OCI-LY7 (cell line): ENCODE measurements around the gene NFATC4. TPM values are rescaled to one million over a fixed set of nuclear protein-coding genes. Genes with fewer than 3 reads are reported as not detected.

Source experiments
- BruUV-seq: library from RNA; stranded (reverse); fragments of 400-500 nt; replicated peaks from 2 replicates; lab custom pipeline; 2021; lab: Mats Ljungman, UMichigan
- CTCF ChIA-PET: fragments of 300-600 bp; sonication (Branson Sonifier 250); formaldehyde crosslinking; loops from one replicate; lab custom pipeline; 2022; ENCODE audit warnings: antibody characterized with exemption; ENCODE audit not compliant: unreplicated experiment; lab: Charles Lee
- POLR2A ChIA-PET: fragments of 300-600 bp; sonication (Branson Sonifier 250); formaldehyde crosslinking; loops from one replicate; lab custom pipeline; 2022; ENCODE audit warnings: antibody characterized with exemption; lab: Charles Lee
- DNase-seq: peaks from one replicate; pipeline ENCODE4 v3.0.0-alpha.2; 2015; ENCODE audit warnings: low spot score
- H2AFZ ChIP-seq: fragments of 200-600 bp; sonication (generic), shearing (Covaris generic); 2 replicates; pipeline ENCODE4 v1.6.1; 2014; ENCODE audit warnings: mild to moderate bottlenecking, antibody characterized with exemption, low read length, moderate library complexity
- H3K27ac ChIP-seq: fragments of 200-600 bp; sonication (generic); 2 replicates; pipeline ENCODE4 v1.5.1; 2014; ENCODE audit warnings: mixed run types, low read depth, mild to moderate bottlenecking, moderate library complexity, low read length, inconsistent platforms; ENCODE audit not compliant: poor library complexity, severe bottlenecking
- H3K36me3 ChIP-seq: fragments of 200-600 bp; sonication (generic); 2 replicates; pipeline ENCODE4 v1.6.1; 2014; ENCODE audit warnings: mild to moderate bottlenecking, antibody characterized with exemption, low read length, moderate library complexity, mixed read lengths; ENCODE audit not compliant: insufficient read depth
- H3K4me1 ChIP-seq: fragments of 200-600 bp; sonication (generic); 2 replicates; pipeline ENCODE4 v1.5.1; 2014; ENCODE audit warnings: mild to moderate bottlenecking, low read length; ENCODE audit not compliant: insufficient read depth, poor library complexity, severe bottlenecking
- H3K4me2 ChIP-seq: fragments of 200-600 bp; sonication (generic); 2 replicates; pipeline ENCODE4 v1.6.1; 2014; ENCODE audit warnings: mild to moderate bottlenecking, low read length
- H3K4me3 ChIP-seq: fragments of 200-600 bp; sonication (generic); 2 replicates; pipeline ENCODE4 v1.5.1; 2014; ENCODE audit warnings: mild to moderate bottlenecking, low read depth, low read length; ENCODE audit not compliant: poor library complexity, severe bottlenecking
- H3K79me2 ChIP-seq: fragments of 200-600 bp; sonication (generic); 2 replicates; pipeline ENCODE4 v1.6.1; 2016; ENCODE audit warnings: low read depth, mild to moderate bottlenecking, low read length, moderate library complexity, mixed read lengths; ENCODE audit not compliant: insufficient read depth
- H3K9me2 ChIP-seq: fragments of 200-600 bp; sonication (generic); 2 replicates; pipeline ENCODE4 v1.6.1; 2016; ENCODE audit warnings: mild to moderate bottlenecking, low read length, mixed read lengths; ENCODE audit not compliant: insufficient read depth
- H3K9me3 ChIP-seq: fragments of 200-600 bp; sonication (generic); 2 replicates; pipeline ENCODE4 v1.6.1; 2014; ENCODE audit warnings: mild to moderate bottlenecking, mixed run types, low read length, mixed read lengths
- H4K20me1 ChIP-seq: fragments of 200-600 bp; sonication (generic); 2 replicates; pipeline ENCODE4 v1.6.1; 2014; ENCODE audit warnings: mild to moderate bottlenecking, antibody characterized with exemption, low read length, moderate library complexity, mixed read lengths; ENCODE audit not compliant: insufficient read depth
- EZH2phosphoT487 ChIP-seq: fragments of 200-600 bp; sonication (generic); IDR thresholded peaks from 2 replicates; pipeline ENCODE4 v1.6.1; 2018; ENCODE audit warnings: low read depth, borderline replicate concordance, mild to moderate bottlenecking, mixed run types, antibody characterized with exemption, low read length, moderate library complexity, mixed read lengths
- intact Hi-C: fragments of 100-400 bp; cut with micrococcal nuclease; formaldehyde crosslinking; loops from one replicate; pipeline ENCODE4 v1.10.0; 2022; ENCODE audit not compliant: unreplicated experiment
- total RNA-seq, 2 experiments: library from RNA; depleted of rRNA in 1 of 2; stranded (reverse); fragments of >200 nt in 1 of 2; shearing (Covaris generic) in 1 of 2; gene quantifications; 2 replicates each; pipeline ENCODE4 v1.2.3, GENCODE V29; 2014 to 2022
- TF ChIP-seq, protein P1 (sequence below): fragments of 200-600 bp; sonication (generic); conservative IDR thresholded peaks from 2 replicates; pipeline ENCODE4 v1.5.1; 2014; ENCODE audit warnings: mild to moderate bottlenecking, antibody characterized with exemption, low read length, moderate library complexity, mixed read lengths

Gene NFATC4
- total RNA-seq, 2 experiments from 2014 or later = 72.2 to 96.6 TPM

DNA sequence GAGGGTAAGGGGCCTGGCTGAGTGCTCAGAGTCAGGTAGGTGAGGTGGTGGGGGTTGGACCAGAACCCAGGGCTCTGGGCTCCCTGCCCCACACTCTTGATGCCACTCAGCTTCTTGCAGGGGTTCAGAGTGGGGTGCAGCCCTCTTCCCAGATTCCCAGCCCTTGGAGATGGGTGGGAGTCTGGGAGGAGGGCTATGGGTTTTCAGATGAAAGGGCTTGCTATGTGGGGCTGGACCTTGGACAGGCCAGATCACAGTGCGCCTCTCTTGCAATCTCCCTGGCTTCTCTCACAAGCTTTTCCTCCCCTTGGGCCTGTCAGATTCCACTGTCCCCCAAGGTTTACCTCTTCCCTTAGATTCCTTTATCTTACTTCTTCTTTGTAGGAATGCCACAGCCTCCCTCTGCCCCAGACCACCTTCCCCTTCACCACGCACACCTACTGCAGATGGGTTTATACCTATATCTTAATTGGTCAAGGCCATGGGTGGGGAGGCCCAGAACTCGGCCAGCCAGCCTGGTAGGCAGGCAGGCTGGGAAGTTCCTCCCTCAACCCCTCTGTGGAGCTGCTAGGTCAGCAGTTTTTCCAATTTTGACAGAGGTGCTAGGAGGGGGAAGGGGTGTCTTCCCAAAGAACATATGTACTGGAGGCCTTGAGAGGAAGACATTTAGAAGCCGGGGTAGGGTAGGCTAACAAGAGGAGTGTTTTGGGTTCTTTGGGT lies 32.2 kb downstream of the NFATC4 start:
- intact Hi-C loops = no loop called here
- Histone ChIP-seq H3K27ac (no peak overlapping the region), H3K4me1 (no peaks in the 10 kb centered on the region), H3K9me3 (no peaks in the 10 kb centered on the region), H3K4me2 (no peak overlapping the region), H3K79me2 (no peaks in the 10 kb centered on the region), H4K20me1 (no peaks in the 10 kb centered on the region), H3K9me2 (no peaks in the 10 kb centered on the region), H3K4me3 (no peak overlapping the region), H3K36me3 (no peaks in the 10 kb centered on the region), H2AFZ (no peak overlapping the region)
- DNase-seq = no peak
- TF ChIP-seq, protein P1, sequence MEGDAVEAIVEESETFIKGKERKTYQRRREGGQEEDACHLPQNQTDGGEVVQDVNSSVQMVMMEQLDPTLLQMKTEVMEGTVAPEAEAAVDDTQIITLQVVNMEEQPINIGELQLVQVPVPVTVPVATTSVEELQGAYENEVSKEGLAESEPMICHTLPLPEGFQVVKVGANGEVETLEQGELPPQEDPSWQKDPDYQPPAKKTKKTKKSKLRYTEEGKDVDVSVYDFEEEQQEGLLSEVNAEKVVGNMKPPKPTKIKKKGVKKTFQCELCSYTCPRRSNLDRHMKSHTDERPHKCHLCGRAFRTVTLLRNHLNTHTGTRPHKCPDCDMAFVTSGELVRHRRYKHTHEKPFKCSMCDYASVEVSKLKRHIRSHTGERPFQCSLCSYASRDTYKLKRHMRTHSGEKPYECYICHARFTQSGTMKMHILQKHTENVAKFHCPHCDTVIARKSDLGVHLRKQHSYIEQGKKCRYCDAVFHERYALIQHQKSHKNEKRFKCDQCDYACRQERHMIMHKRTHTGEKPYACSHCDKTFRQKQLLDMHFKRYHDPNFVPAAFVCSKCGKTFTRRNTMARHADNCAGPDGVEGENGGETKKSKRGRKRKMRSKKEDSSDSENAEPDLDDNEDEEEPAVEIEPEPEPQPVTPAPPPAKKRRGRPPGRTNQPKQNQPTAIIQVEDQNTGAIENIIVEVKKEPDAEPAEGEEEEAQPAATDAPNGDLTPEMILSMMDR = no peak
- no peak for TF ChIP-seq EZH2phosphoT487
- ChIA-PET POLR2A (no interaction called here), CTCF (no interaction called here)
- no TSS peak for BruUV-seq

DNA sequence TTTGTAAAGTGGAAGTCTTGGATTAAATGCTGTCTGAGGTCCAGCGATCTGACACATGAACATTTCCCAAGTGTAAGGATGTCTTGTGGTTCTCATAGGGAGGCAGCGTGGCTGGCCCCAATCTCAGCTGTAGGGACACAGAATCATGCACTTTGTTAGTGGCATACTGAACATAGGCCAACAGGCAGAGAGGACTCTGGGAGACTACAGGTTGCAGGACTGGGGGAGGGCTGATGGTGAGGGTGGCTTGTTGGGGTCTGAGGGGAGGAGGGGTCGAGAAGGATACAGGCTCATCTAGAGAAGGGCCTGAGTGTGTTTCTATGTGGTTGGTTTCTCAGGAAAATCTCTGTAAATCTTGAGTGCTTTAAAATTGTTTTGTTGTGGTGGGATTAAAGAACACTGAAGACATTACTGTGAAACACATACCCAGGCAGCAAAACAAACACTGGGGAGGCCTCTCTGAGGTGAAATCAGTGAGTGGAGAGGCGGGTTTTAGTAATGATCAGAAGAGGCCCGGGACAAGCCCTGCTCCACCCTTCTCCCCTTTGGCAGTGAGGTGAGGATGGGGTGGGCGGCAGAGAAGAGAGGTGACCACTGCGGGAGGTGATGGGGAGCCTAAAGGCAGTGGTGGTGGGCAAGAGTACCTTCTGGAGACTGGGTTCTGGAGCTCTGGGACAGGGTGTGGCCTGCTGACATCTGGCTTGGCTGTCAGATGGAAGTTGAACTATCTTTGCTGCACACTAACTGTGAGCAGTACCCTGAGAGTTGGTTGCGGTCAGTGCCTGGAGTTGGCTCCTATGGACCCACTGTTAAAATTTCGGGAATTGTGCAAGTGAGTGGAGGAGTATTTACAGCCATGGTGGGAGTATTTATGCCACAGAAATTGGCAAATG lies 34.1 kb downstream of the NFATC4 start:
- no peak overlapping the region for H3K4me2 ChIP-seq
- POLR2A ChIA-PET = no interaction called here
- H3K36me3 ChIP-seq = no peaks in the 10 kb centered on the region
- H3K4me3 ChIP-seq = no peak overlapping the region
- no peak for DNase-seq
- CTCF ChIA-PET = no interaction called here
- no TSS peak for BruUV-seq
- intact Hi-C loops = no loop called here
- no peaks in the 10 kb centered on the region for H3K4me1 ChIP-seq
- no peaks in the 10 kb centered on the region for H3K9me3 ChIP-seq
- H3K9me2 ChIP-seq = no peaks in the 10 kb centered on the region
- H4K20me1 ChIP-seq = no peaks in the 10 kb centered on the region
- no peaks in the 10 kb centered on the region for H3K79me2 ChIP-seq
- TF ChIP-seq, protein P1 = no peak
- no peak for TF ChIP-seq EZH2phosphoT487
- H3K27ac ChIP-seq = no peak overlapping the region
- no peak overlapping the region for H2AFZ ChIP-seq
